GM12873 (cell line): ENCODE data around the gene CDCA4.

Experiments used
- TF ChIP-seq, protein P1 (sequence below): IDR thresholded peaks from 2 replicates; pipeline ENCODE4 v1.5.1; 2012; ENCODE audit warnings: low read depth, mild to moderate bottlenecking, moderate library complexity, low read length, control low read depth; ENCODE audit not compliant: insufficient read depth; ENCODE audit errors: missing control alignments

CDCA4 gene

DNA sequence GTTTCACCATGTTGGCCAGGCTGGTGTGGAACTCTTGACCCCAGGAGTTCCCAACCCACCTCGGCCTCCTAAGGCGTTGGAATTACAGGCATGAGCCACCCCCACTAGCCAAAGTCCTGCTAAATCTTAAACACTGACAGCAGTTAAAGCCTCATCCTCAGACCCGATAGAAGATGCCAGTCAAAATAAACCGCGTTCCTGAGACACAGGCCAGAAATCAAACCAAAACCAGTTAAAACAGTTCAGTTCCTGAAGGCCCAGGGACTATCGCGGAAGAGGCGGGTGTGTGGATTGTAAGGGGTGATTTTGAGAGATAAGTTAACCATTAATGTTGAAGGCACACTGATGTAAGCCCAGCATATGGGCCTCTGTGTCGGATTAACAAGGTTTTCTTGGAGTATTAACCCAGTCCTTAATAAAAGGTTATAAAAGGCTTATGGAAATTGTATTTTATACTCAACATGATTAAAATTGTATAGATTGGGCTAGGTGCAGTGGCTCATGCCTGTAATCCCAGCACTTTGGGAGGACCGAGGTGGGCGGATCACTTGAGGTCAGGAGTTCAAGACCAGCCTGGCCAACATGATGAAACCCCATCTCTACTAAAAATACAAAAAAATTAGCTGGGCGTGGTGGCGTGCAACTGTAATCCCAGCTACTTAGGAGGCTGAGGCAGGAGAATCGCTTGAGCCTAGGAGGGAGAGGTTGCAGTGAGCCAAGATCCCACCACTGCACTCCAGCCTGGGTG, 18.7 kb upstream of the CDCA4 start:
- TF ChIP-seq, protein P1, sequence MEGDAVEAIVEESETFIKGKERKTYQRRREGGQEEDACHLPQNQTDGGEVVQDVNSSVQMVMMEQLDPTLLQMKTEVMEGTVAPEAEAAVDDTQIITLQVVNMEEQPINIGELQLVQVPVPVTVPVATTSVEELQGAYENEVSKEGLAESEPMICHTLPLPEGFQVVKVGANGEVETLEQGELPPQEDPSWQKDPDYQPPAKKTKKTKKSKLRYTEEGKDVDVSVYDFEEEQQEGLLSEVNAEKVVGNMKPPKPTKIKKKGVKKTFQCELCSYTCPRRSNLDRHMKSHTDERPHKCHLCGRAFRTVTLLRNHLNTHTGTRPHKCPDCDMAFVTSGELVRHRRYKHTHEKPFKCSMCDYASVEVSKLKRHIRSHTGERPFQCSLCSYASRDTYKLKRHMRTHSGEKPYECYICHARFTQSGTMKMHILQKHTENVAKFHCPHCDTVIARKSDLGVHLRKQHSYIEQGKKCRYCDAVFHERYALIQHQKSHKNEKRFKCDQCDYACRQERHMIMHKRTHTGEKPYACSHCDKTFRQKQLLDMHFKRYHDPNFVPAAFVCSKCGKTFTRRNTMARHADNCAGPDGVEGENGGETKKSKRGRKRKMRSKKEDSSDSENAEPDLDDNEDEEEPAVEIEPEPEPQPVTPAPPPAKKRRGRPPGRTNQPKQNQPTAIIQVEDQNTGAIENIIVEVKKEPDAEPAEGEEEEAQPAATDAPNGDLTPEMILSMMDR = no peak

DNA sequence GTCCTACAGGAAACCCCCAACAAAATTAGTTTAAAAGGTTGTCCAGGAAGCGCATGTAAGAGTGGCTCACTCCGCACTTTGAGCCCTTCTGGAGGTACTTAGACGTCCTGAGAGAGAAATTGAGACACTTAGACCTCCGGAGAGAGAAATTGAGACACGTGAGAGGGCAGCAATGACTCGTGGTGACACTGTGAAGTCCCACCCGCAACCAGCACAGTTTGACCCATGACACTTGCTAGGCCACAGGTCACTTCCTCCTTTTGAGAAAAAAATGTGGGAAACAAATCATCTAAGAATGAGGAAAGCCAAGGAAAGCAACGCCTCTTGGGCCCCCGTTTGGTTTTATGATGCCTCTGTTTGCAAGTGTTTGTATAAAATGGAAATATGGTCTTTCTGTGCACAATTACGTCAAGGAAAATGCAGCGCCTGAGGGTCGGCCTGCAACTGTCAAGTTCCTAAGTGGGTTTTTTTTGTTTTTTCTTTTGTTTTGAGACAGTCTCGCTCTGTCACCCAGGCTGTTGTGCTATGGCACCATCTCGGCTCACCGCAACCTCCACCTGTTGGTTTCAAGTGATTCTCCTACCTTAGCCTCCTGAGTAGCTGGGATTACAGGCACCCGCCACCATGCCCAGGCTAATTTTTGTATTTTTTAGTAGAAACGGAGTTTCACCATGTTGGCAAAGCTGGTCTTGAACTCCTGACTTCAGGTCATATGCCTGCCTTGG, 13.6 kb upstream of the CDCA4 start:
- TF ChIP-seq, protein P1 = no peak

- TF ChIP-seq, protein P1 = no peak
Measured at GRCh38 chr14:105030836-105031396, 10.0 kb upstream of the CDCA4 start.

DNA sequence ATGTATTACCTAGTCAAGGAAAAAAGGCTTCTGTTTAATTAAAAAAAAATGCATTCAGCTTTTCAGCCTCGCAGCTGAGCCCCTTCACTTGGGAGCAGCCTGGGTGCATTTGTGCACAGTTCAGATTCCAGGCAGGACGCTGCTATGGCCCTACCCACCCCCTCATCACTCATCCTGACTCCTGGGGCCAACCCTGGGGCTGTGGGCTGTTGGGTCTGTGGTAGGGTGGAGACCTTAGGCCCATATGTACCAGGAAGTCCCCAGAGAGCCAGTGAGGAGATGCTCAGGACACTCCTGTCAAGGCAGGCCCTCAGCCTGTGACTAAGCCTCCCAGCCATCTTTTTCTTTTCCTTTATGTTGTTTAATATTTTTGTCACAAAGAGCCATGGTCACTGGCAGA, 9.3 kb upstream of the CDCA4 start:
- TF ChIP-seq, protein P1 = no peak

- TF ChIP-seq, protein P1 = no peak
Measured at GRCh38 chr14:105029402-105029801, 8.5 kb upstream of the CDCA4 start.

- TF ChIP-seq, protein P1 = no peak
Measured at GRCh38 chr14:105028251-105028927, 7.5 kb upstream of the CDCA4 start.
